WTC11 (cell line): ENCODE data around the gene STARD7. TPM values are rescaled to one million over a fixed set of nuclear protein-coding genes. Genes with fewer than 3 reads are reported as not detected.

Experiments
- ATAC-seq: fragments of 200-7000 bp; cut with Tn5 transposase; 2 replicates; pipeline ENCODE4 v1.10.0; 2021; ENCODE audit warnings: mild to moderate bottlenecking, moderate library complexity
- CTCF ChIA-PET: fragments of 300-600 bp; sonication (Branson Sonifier 250); formaldehyde crosslinking; loops from one replicate; lab custom pipeline; 2021; ENCODE audit warnings: antibody characterized with exemption; lab: Charles Lee
- POLR2A ChIA-PET: fragments of 350-600 bp; sonication (Branson Sonifier 250); formaldehyde crosslinking; loops from one replicate; lab custom pipeline; 2021; ENCODE audit warnings: antibody characterized with exemption; lab: Charles Lee
- DNase-seq: peaks from one replicate; pipeline ENCODE4 v3.0.0; 2021; ENCODE audit warnings: low spot score
- H3K27ac Mint-ChIP-seq: 2 replicates; pipeline ENCODE4 v1.8.0; 2021; ENCODE audit warnings: mixed read lengths
- H3K27me3 Mint-ChIP-seq: 2 replicates; pipeline ENCODE4 v1.8.0; 2021; ENCODE audit warnings: low read depth, mild to moderate bottlenecking, moderate library complexity, mixed read lengths
- H3K36me3 Mint-ChIP-seq: 2 replicates; pipeline ENCODE4 v1.8.0; 2021; ENCODE audit warnings: mixed read lengths
- H3K4me1 Mint-ChIP-seq: 2 replicates; pipeline ENCODE4 v1.8.0; 2022; ENCODE audit warnings: mixed read lengths
- H3K4me3 Mint-ChIP-seq: 2 replicates; pipeline ENCODE4 v1.8.0; 2021; ENCODE audit warnings: mild to moderate bottlenecking, moderate library complexity, mixed read lengths
- H3K9me3 Mint-ChIP-seq: 2 replicates; pipeline ENCODE4 v1.8.0; 2021; ENCODE audit warnings: mixed read lengths
- CBFB ChIP-seq: sonication (generic); formaldehyde crosslinking; IDR thresholded peaks from 2 replicates; pipeline ENCODE4 v1.8.1; 2022; ENCODE audit warnings: mild to moderate bottlenecking, low read depth, missing genetic modification reagents
- CREB1 ChIP-seq: sonication (generic); formaldehyde crosslinking; IDR thresholded peaks from 2 replicates; pipeline ENCODE4 v1.8.0; 2023; ENCODE audit warnings: mild to moderate bottlenecking, missing genetic modification reagents
- ESRRA ChIP-seq: sonication (generic); formaldehyde crosslinking; IDR thresholded peaks from 2 replicates; pipeline ENCODE4 v1.8.1; 2022; ENCODE audit warnings: mild to moderate bottlenecking, missing genetic modification reagents, borderline replicate concordance
- FOXP1 ChIP-seq: sonication (generic); formaldehyde crosslinking; IDR thresholded peaks from 2 replicates; pipeline ENCODE4 v1.8.0; 2022; ENCODE audit warnings: missing genetic modification reagents, mild to moderate bottlenecking, moderate library complexity, borderline replicate concordance
- GABPB1 ChIP-seq: sonication (generic); formaldehyde crosslinking; IDR thresholded peaks from 2 replicates; pipeline ENCODE4 v1.8.1; 2023; ENCODE audit warnings: mild to moderate bottlenecking, missing genetic modification reagents
- GTF2I ChIP-seq: fragments of 250-450 bp; sonication (Bioruptor Pico); conservative IDR thresholded peaks from 2 replicates; pipeline ENCODE4 v1.4.0; 2021; ENCODE audit warnings: mild to moderate bottlenecking
- JAZF1 ChIP-seq: fragments of 250-450 bp; sonication (Bioruptor Pico); IDR thresholded peaks from 2 replicates; pipeline ENCODE4 v1.9.0; 2021; ENCODE audit warnings: moderate library complexity, mild to moderate bottlenecking, inconsistent platforms
- JUN ChIP-seq: sonication (generic); formaldehyde crosslinking; IDR thresholded peaks from 2 replicates; pipeline ENCODE4 v1.8.0; 2023; ENCODE audit warnings: mild to moderate bottlenecking, missing genetic modification reagents
- MXD4 ChIP-seq: fragments of 250-450 bp; sonication (Bioruptor Pico); IDR thresholded peaks from 2 replicates; pipeline ENCODE4 v1.8.0; 2021; ENCODE audit warnings: mild to moderate bottlenecking, moderate library complexity, borderline replicate concordance
- NFATC4 ChIP-seq: fragments of 250-450 bp; sonication (Bioruptor Pico); IDR thresholded peaks from 2 replicates; pipeline ENCODE4 v1.9.0; 2021; ENCODE audit warnings: mild to moderate bottlenecking
- NR3C1 ChIP-seq: sonication (generic); formaldehyde crosslinking; conservative IDR thresholded peaks from 2 replicates; pipeline ENCODE4 v1.8.1; 2023; ENCODE audit warnings: low read depth, mild to moderate bottlenecking, missing genetic modification reagents
- PRRX2 ChIP-seq: fragments of 250-450 bp; sonication (Bioruptor Pico); IDR thresholded peaks from 2 replicates; pipeline ENCODE4 v1.8.0; 2021; ENCODE audit warnings: mild to moderate bottlenecking
- RORB ChIP-seq: fragments of 250-450 bp; sonication (Bioruptor Pico); IDR thresholded peaks from 2 replicates; pipeline ENCODE4 v1.9.0; 2021; ENCODE audit warnings: mild to moderate bottlenecking
- SMAD4 ChIP-seq: sonication (generic); formaldehyde crosslinking; IDR thresholded peaks from 2 replicates; pipeline ENCODE4 v1.8.0; 2022; ENCODE audit warnings: mild to moderate bottlenecking, missing genetic modification reagents
- ZNF263 ChIP-seq: sonication (generic); formaldehyde crosslinking; IDR thresholded peaks from 2 replicates; pipeline ENCODE4 v1.8.1; 2022; ENCODE audit warnings: low read depth, mild to moderate bottlenecking, moderate library complexity, missing genetic modification reagents
- ZNF317 ChIP-seq: sonication (generic); formaldehyde crosslinking; IDR thresholded peaks from 2 replicates; pipeline ENCODE4 v1.8.1; 2023; ENCODE audit warnings: low read depth, mild to moderate bottlenecking, moderate library complexity, missing genetic modification reagents, borderline replicate concordance
- ZNF396 ChIP-seq: fragments of 250-450 bp; sonication (Bioruptor Pico); IDR thresholded peaks from 2 replicates; pipeline ENCODE4 v1.8.0; 2021; ENCODE audit warnings: mild to moderate bottlenecking, moderate library complexity, borderline replicate concordance
- ZNF423 ChIP-seq: fragments of 250-450 bp; sonication (Bioruptor Pico); IDR thresholded peaks from 2 replicates; pipeline ENCODE4 v2.1.2; 2022; ENCODE audit warnings: mild to moderate bottlenecking, moderate library complexity
- total RNA-seq: library from RNA; stranded (reverse); gene quantifications from 3 replicates; pipeline ENCODE4 v1.2.3, GENCODE V29; 2021
- TF ChIP-seq, protein P1 (sequence below): sonication (generic); formaldehyde crosslinking; IDR thresholded peaks from 2 replicates; pipeline ENCODE4 v1.8.0; 2022; ENCODE audit warnings: mild to moderate bottlenecking, missing genetic modification reagents
- TF ChIP-seq, protein P2 (sequence below): sonication (generic); formaldehyde crosslinking; IDR thresholded peaks from 2 replicates; pipeline ENCODE4 v1.8.0; 2022; ENCODE audit warnings: missing genetic modification reagents
- TF ChIP-seq, protein P3 (sequence below): fragments of 250-450 bp; sonication (Bioruptor Pico); IDR thresholded peaks from 2 replicates; pipeline ENCODE4 v1.9.0; 2021; ENCODE audit warnings: moderate library complexity, mild to moderate bottlenecking, inconsistent platforms, borderline replicate concordance
- TF ChIP-seq, protein P4 (sequence below): fragments of 250-450 bp; sonication (Bioruptor Pico); IDR thresholded peaks from 2 replicates; pipeline ENCODE4 v1.9.0; 2021; ENCODE audit warnings: mild to moderate bottlenecking, borderline replicate concordance

Gene STARD7
- total RNA-seq, 1 experiment from 2014 or later = 217 TPM

DNA sequence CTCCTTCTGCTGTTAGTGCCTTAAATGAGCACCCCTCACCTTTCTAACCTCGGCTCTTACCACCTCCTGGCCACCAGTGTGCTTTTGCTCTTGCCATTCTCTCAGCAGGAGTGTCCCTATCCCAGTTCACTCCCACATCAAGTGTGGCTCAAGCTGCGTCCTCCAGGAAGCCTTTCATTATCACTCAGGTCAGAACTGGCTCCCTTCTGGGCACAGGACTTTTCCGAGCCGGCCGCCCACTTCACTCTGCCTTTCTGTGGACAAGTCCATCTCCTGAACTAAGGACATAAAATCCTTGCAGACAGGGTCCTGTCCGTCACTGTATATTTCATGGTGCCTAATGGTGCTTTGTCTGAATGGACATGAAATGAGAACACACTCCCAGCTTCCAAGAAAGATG, 41.6 kb upstream of the STARD7 start:
- Mint-ChIP-seq H3K27ac (peak overlapping the region; percentile 35; the same call in 1 of the 2 replicates), H3K27me3 (no peaks in the 10 kb centered on the region)

DNA sequence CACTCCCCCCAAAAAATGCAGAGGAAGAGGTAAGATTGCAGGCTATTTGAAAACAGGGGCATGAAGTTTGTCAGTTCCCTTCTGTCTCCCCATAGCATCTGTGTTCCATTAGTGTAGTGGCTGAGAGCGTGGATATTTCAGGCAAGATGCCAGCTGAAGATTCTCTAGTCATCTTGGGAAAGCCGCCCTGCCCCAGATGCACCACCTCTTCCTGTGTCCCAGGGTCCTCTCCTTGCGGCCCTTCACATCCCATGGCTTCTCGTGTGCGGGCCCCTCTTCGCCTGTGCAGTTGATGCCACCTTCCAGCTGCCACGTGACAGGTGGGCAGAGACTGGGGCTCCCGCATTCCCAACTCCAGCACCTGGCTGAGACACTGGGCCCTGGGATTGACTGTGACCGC, 41.0 kb upstream of the STARD7 start:
- ATAC-seq = no peak
- POLR2A ChIA-PET = no interaction called here

More for the DNA sequence above, 41.6 kb upstream of the STARD7 start:
- H3K4me1 Mint-ChIP-seq = no peaks in the 10 kb centered on the region; the same call in 1 of the 2 replicates
- ChIA-PET POLR2A (no interaction called here), CTCF (no interaction called here)
- DNase-seq (no peak), ATAC-seq (no peak)
- TF ChIP-seq GABPB1 (CRISPR knock-in tag) (no peak), CBFB (CRISPR knock-in tag) (no peak), ZNF263 (CRISPR knock-in tag) (no peak), ESRRA (CRISPR knock-in tag) (no peak), GTF2I (no peak), SMAD4 (CRISPR knock-in tag) (no peak), ZNF317 (no peak), JAZF1 (no peak), ZNF396 (CRISPR knock-in tag) (no peak), MXD4 (CRISPR knock-in tag) (no peak), ZNF423 (CRISPR knock-in tag) (no peak), FOXP1 (CRISPR knock-in tag) (no peak), NR3C1 (no peak)
- TF ChIP-seq, protein P1, sequence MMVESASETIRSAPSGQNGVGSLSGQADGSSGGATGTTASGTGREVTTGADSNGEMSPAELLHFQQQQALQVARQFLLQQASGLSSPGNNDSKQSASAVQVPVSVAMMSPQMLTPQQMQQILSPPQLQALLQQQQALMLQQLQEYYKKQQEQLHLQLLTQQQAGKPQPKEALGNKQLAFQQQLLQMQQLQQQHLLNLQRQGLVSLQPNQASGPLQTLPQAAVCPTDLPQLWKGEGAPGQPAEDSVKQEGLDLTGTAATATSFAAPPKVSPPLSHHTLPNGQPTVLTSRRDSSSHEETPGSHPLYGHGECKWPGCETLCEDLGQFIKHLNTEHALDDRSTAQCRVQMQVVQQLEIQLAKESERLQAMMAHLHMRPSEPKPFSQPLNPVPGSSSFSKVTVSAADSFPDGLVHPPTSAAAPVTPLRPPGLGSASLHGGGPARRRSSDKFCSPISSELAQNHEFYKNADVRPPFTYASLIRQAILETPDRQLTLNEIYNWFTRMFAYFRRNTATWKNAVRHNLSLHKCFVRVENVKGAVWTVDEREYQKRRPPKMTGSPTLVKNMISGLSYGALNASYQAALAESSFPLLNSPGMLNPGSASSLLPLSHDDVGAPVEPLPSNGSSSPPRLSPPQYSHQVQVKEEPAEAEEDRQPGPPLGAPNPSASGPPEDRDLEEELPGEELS (CRISPR knock-in tag) = no peak
- TF ChIP-seq, protein P2, sequence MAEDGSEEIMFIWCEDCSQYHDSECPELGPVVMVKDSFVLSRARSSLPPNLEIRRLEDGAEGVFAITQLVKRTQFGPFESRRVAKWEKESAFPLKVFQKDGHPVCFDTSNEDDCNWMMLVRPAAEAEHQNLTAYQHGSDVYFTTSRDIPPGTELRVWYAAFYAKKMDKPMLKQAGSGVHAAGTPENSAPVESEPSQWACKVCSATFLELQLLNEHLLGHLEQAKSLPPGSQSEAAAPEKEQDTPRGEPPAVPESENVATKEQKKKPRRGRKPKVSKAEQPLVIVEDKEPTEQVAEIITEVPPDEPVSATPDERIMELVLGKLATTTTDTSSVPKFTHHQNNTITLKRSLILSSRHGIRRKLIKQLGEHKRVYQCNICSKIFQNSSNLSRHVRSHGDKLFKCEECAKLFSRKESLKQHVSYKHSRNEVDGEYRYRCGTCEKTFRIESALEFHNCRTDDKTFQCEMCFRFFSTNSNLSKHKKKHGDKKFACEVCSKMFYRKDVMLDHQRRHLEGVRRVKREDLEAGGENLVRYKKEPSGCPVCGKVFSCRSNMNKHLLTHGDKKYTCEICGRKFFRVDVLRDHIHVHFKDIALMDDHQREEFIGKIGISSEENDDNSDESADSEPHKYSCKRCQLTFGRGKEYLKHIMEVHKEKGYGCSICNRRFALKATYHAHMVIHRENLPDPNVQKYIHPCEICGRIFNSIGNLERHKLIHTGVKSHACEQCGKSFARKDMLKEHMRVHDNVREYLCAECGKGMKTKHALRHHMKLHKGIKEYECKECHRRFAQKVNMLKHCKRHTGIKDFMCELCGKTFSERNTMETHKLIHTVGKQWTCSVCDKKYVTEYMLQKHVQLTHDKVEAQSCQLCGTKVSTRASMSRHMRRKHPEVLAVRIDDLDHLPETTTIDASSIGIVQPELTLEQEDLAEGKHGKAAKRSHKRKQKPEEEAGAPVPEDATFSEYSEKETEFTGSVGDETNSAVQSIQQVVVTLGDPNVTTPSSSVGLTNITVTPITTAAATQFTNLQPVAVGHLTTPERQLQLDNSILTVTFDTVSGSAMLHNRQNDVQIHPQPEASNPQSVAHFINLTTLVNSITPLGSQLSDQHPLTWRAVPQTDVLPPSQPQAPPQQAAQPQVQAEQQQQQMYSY (CRISPR knock-in tag) = no peak
- no peaks in the 10 kb centered on the region for H3K9me3 Mint-ChIP-seq
- peaks cover 19% of the 10 kb centered on the region for H3K36me3 Mint-ChIP-seq
- no peak overlapping the region for H3K4me3 Mint-ChIP-seq

DNA sequence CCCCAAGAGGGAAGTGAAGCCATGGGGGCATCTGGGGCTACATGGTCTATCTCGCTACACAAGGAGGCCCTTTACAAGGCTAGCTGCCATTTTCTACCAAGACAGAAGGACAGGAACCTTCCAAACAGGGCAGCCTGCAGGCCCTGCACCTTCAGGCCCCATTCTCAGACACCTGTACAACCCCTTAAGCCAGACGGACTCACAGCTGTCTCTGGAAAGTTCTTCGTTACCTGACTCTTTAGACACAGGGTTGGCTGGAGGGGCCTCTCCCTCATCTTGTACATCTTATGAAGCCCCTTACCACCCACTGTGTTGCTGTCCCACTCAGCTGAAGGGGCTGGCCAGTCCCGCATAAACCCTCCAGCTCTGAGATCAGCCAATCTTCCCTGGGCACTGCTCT, 40.0 kb upstream of the STARD7 start:
- DNase-seq = no peak
- no peak overlapping the region for H3K4me3 Mint-ChIP-seq
- H3K27me3 Mint-ChIP-seq = no peaks in the 10 kb centered on the region
- no peak overlapping the region for H3K27ac Mint-ChIP-seq
- CTCF ChIA-PET = interaction anchor here (1.3 kb wide), 1 partner anchor 110 kb away, joined by 5 read pairs; the partner anchor contains the start of gene ASTL
- TF ChIP-seq CREB1 (CRISPR knock-in tag) = no peak
- TF ChIP-seq JUN (CRISPR knock-in tag) = no peak
- TF ChIP-seq, protein P3, sequence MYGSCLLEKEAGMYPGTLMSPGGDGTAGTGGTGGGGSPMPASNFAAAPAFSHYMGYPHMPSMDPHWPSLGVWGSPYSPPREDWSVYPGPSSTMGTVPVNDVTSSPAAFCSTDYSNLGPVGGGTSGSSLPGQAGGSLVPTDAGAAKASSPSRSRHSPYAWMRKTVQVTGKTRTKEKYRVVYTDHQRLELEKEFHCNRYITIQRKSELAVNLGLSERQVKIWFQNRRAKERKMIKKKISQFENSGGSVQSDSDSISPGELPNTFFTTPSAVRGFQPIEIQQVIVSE (CRISPR knock-in tag) = no peak
- TF ChIP-seq, protein P4, sequence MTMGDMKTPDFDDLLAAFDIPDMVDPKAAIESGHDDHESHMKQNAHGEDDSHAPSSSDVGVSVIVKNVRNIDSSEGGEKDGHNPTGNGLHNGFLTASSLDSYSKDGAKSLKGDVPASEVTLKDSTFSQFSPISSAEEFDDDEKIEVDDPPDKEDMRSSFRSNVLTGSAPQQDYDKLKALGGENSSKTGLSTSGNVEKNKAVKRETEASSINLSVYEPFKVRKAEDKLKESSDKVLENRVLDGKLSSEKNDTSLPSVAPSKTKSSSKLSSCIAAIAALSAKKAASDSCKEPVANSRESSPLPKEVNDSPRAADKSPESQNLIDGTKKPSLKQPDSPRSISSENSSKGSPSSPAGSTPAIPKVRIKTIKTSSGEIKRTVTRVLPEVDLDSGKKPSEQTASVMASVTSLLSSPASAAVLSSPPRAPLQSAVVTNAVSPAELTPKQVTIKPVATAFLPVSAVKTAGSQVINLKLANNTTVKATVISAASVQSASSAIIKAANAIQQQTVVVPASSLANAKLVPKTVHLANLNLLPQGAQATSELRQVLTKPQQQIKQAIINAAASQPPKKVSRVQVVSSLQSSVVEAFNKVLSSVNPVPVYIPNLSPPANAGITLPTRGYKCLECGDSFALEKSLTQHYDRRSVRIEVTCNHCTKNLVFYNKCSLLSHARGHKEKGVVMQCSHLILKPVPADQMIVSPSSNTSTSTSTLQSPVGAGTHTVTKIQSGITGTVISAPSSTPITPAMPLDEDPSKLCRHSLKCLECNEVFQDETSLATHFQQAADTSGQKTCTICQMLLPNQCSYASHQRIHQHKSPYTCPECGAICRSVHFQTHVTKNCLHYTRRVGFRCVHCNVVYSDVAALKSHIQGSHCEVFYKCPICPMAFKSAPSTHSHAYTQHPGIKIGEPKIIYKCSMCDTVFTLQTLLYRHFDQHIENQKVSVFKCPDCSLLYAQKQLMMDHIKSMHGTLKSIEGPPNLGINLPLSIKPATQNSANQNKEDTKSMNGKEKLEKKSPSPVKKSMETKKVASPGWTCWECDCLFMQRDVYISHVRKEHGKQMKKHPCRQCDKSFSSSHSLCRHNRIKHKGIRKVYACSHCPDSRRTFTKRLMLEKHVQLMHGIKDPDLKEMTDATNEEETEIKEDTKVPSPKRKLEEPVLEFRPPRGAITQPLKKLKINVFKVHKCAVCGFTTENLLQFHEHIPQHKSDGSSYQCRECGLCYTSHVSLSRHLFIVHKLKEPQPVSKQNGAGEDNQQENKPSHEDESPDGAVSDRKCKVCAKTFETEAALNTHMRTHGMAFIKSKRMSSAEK (CRISPR knock-in tag) = no peak
- TF ChIP-seq PRRX2 (CRISPR knock-in tag) = no peak
- TF ChIP-seq, all 79 proteins: peak for 0
- no peaks in the 10 kb centered on the region; the same call in 1 of the 2 replicates for H3K4me1 Mint-ChIP-seq
- POLR2A ChIA-PET = no interaction called here
- no peaks in the 10 kb centered on the region for H3K9me3 Mint-ChIP-seq
- peaks cover 10% of the 10 kb centered on the region for H3K36me3 Mint-ChIP-seq
- no peak for ATAC-seq

More for the DNA sequence above, 41.0 kb upstream of the STARD7 start:
- Mint-ChIP-seq H3K4me1 (no peaks in the 10 kb centered on the region; the same call in 1 of the 2 replicates), H3K27me3 (no peaks in the 10 kb centered on the region), H3K9me3 (no peaks in the 10 kb centered on the region), H3K36me3 (peaks cover 18% of the 10 kb centered on the region), H3K4me3 (no peak overlapping the region), H3K27ac (no peak overlapping the region)
- no peak for TF ChIP-seq NFATC4 (CRISPR knock-in tag)
- TF ChIP-seq RORB = no peak
- DNase-seq = no peak
- CTCF ChIA-PET = no interaction called here
